GM12878 (cell line): ENCODE measurements around the gene ZDHHC9. TPM values are rescaled to one million over a fixed set of nuclear protein-coding genes. Genes with fewer than 3 reads are reported as not detected.

Experiments used
- ATAC-seq: fragments of 200-7000 bp; cut with Tn5 transposase; 3 replicates; pipeline ENCODE4 v1.9.1; 2020; ENCODE audit warnings: mild to moderate bottlenecking, moderate library complexity
- BruUV-seq: library from RNA; stranded (reverse); fragments of 400-500 nt; replicated peaks from 2 replicates; lab custom pipeline; 2021; lab: Mats Ljungman, UMichigan
- CTCF ChIA-PET: fragments of 300-600 bp; sonication (Branson Sonifier 250); formaldehyde crosslinking; extraction: SDS; loops from one replicate; lab custom pipeline; 2021; ENCODE audit warnings: inconsistent platforms; lab: Yijun Ruan, JAX
- POLR2A ChIA-PET: fragments of 350-600 bp; formaldehyde crosslinking; extraction: SDS; loops from one replicate; lab custom pipeline; 2021; ENCODE audit warnings: inconsistent platforms; lab: Charles Lee
- RAD21 ChIA-PET: fragments of 300-600 bp; sonication (Branson Sonifier 250); formaldehyde crosslinking; loops from one replicate; lab custom pipeline; 2023; ENCODE audit warnings: antibody characterized with exemption; ENCODE audit not compliant: unreplicated experiment; lab: Charles Lee
- SMC1A ChIA-PET: fragments of 300-600 bp; sonication (Branson Sonifier 250); formaldehyde crosslinking; loops from one replicate; lab custom pipeline; 2023; ENCODE audit not compliant: unreplicated experiment, uncharacterized antibody; lab: Charles Lee
- DNase-seq: peaks from one replicate; pipeline ENCODE4 v3.0.0-alpha.2; 2011; ENCODE audit warnings: low read depth, low spot score
- FAIRE-seq: peaks from 3 replicates; lab custom pipeline; 2011; peaks lifted over from hg19 to GRCh38; lab: Jason Lieb, UNC
- H2AFZ ChIP-seq: 2 replicates; pipeline ENCODE4 v1.6.0; 2011; ENCODE audit warnings: low read depth, low read length, control low read depth; ENCODE audit not compliant: control insufficient read depth
- H3K27ac ChIP-seq: 2 replicates; pipeline ENCODE4 v1.5.1; 2011; ENCODE audit warnings: control low read depth; ENCODE audit not compliant: control insufficient read depth, insufficient read depth
- H3K27me3 ChIP-seq, 2 experiments: replicated peaks in 1 of 2; 2 replicates each; pipeline versions ENCODE4 v1.6.0 to v1.6.1; 2011; ENCODE audit warnings: low read length in 1 of 2; ENCODE audit not compliant: control insufficient read depth in 2 of 2, insufficient read depth in 2 of 2
- H3K36me3 ChIP-seq, 2 experiments: 2 replicates each; pipeline ENCODE4 v1.5.1; 2011; ENCODE audit warnings: low read length in 1 of 2; ENCODE audit not compliant: control insufficient read depth in 2 of 2, insufficient read depth in 2 of 2
- H3K4me1 ChIP-seq: 2 replicates; pipeline ENCODE4 v1.6.1; 2011; ENCODE audit warnings: mild to moderate bottlenecking, low read length, moderate library complexity, mixed read lengths; ENCODE audit not compliant: control insufficient read depth, insufficient read depth
- H3K4me2 ChIP-seq: 2 replicates; pipeline ENCODE4 v1.6.0; 2011; ENCODE audit warnings: control low read depth; ENCODE audit not compliant: control insufficient read depth, insufficient read depth
- H3K4me3 ChIP-seq: fragments of 200-600 bp; sonication (generic); 2 replicates; pipeline ENCODE4 v1.5.1; 2016
- H3K79me2 ChIP-seq: 2 replicates; pipeline ENCODE4 v1.6.0; 2011; ENCODE audit warnings: low read length; ENCODE audit not compliant: control insufficient read depth, insufficient read depth
- H3K9ac ChIP-seq: 2 replicates; pipeline ENCODE4 v1.8.0; 2011; ENCODE audit warnings: low read length, control low read depth, mixed read lengths; ENCODE audit not compliant: control insufficient read depth, insufficient read depth
- H3K9me3 ChIP-seq: replicated peaks from 3 replicates; pipeline ENCODE4 v1.5.1; 2011; ENCODE audit warnings: mild to moderate bottlenecking, low read length; ENCODE audit not compliant: control insufficient read depth, insufficient read depth
- H4K20me1 ChIP-seq: 2 replicates; pipeline ENCODE4 v1.6.0; 2011; ENCODE audit not compliant: control insufficient read depth, insufficient read depth
- ATF7 ChIP-seq: fragments of 450-650 bp; IDR thresholded peaks from 2 replicates; pipeline ENCODE4 v1.6.1; 2016; ENCODE audit warnings: low read depth, mild to moderate bottlenecking
- CBX3 ChIP-seq: fragments of 200-600 bp; sonication (generic); IDR thresholded peaks from 2 replicates; pipeline ENCODE4 v1.6.1; 2016; ENCODE audit warnings: low read depth, borderline replicate concordance
- POLR2A ChIP-seq: IDR thresholded peaks from 2 replicates; pipeline ENCODE4 v1.6.1; 2011; ENCODE audit warnings: low read depth, mild to moderate bottlenecking, low read length
- SPI1 ChIP-seq: IDR thresholded peaks from 2 replicates; pipeline ENCODE4 v1.6.1; 2011; ENCODE audit warnings: low read depth, mild to moderate bottlenecking, low read length, moderate library complexity, borderline replicate concordance; ENCODE audit not compliant: insufficient read depth
- WGBS: methylation state at CpG from one replicate; pipeline ENCODE4 v1.1.6; 2016; ENCODE audit warnings: low lambda C conversion rate; ENCODE audit not compliant: insufficient replicate concordance, insufficient coverage; ENCODE audit errors: missing lambda C conversion rate; 5-methylcytosine and 5-hydroxymethylcytosine counted together
- in situ Hi-C: fragments of 300-500 bp; cut with MboI; formaldehyde crosslinking; loops from 9 replicates; pipeline ENCODE4 v1.14.3; 2018; ENCODE audit warnings: mixed read lengths
- intact Hi-C: fragments of 100-400 bp; cut with micrococcal nuclease; formaldehyde crosslinking; loops from one replicate; pipeline ENCODE4 v1.14.2; 2022; ENCODE audit not compliant: unreplicated experiment
- polyA plus RNA-seq, 11 experiments: library from polyadenylated mRNA; depleted of rRNA in 4 of 11; unstranded in 6 of 11; stranded (reverse) in 5 of 11; fragments of >200 nt; fragmentation: Nextera tagmentation in 4 of 11; fragmentation: Illumina TruSeq in 1 of 11; extraction: Ambion mirVana in 4 of 11; extraction: Trizol in 1 of 11; gene quantifications; 1 replicate in 1 of 11; 2 replicates in 10 of 11; pipeline versions ENCODE4 v1.2.1 to v1.2.3, GENCODE V29; 2011 to 2016; ENCODE audit warnings: inconsistent platforms in 2 of 11, missing spikeins in 2 of 11, low read depth in 1 of 11
- total RNA-seq, 4 experiments: library from RNA; depleted of rRNA in 3 of 4; stranded (reverse); fragments of >200 nt in 3 of 4; fragmentation: Illumina TruSeq in 1 of 4; extraction: Trizol in 1 of 4; gene quantifications; 2 replicates each; pipeline versions ENCODE4 v1.2.1 to v1.2.3, GENCODE V29; 2013 to 2021
- TF ChIP-seq, protein P1 (sequence below): fragments of 450-650 bp; IDR thresholded peaks from 2 replicates; pipeline ENCODE4 v1.6.1; 2017; ENCODE audit warnings: mild to moderate bottlenecking, moderate library complexity

Gene ZDHHC9
- total and polyA plus RNA-seq, 10 of the 15 experiments (the other 5 are each of a cell fraction or from before 2014, with no cell fraction given), result 1.8 to 13.0 (median 5.4) TPM

DNA sequence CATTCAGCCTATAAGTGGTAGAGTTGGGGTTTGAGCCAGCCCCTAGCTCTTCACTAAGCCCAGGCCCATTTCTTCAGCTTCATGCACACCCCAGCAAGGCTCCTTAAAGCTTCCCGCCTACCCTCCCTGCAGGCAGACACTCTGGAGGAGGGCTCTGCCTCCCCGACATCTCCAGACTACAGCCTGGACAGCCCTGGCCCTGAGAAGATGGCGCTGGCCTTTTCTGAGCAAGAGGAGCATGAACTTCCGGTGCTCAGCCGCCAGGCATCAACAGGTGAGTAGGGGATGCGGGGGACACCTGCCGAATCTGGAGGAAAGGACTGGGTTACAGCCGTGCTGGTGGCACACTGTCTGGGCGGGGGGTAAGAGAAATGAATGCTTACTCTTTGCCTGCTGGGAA lies 52.9 kb downstream of the ZDHHC9 start:
- Histone ChIP-seq H3K27me3 (no peaks in the 10 kb centered on the region), H3K9ac (no peak overlapping the region), H3K4me2 (no peak overlapping the region), H4K20me1 (no peaks in the 10 kb centered on the region), H3K9me3 (no peaks in the 10 kb centered on the region), H3K79me2 (peaks cover 16% of the 10 kb centered on the region), H3K27ac (no peak overlapping the region), H3K4me3 (no peak overlapping the region), H2AFZ (no peak overlapping the region), H3K36me3 (peaks cover 23 to 40% of the 10 kb centered on the region in 2 experiments), H3K4me1 (peaks cover 4% of the 10 kb centered on the region)
- no peak for FAIRE-seq
- BruUV-seq, result no TSS peak
- TF ChIP-seq SPI1 (no peak), ATF7 (no peak), POLR2A (peak; percentile 22; the same call in 1 of the 2 replicates), CBX3 (no peak)
- TF ChIP-seq, protein P1, sequence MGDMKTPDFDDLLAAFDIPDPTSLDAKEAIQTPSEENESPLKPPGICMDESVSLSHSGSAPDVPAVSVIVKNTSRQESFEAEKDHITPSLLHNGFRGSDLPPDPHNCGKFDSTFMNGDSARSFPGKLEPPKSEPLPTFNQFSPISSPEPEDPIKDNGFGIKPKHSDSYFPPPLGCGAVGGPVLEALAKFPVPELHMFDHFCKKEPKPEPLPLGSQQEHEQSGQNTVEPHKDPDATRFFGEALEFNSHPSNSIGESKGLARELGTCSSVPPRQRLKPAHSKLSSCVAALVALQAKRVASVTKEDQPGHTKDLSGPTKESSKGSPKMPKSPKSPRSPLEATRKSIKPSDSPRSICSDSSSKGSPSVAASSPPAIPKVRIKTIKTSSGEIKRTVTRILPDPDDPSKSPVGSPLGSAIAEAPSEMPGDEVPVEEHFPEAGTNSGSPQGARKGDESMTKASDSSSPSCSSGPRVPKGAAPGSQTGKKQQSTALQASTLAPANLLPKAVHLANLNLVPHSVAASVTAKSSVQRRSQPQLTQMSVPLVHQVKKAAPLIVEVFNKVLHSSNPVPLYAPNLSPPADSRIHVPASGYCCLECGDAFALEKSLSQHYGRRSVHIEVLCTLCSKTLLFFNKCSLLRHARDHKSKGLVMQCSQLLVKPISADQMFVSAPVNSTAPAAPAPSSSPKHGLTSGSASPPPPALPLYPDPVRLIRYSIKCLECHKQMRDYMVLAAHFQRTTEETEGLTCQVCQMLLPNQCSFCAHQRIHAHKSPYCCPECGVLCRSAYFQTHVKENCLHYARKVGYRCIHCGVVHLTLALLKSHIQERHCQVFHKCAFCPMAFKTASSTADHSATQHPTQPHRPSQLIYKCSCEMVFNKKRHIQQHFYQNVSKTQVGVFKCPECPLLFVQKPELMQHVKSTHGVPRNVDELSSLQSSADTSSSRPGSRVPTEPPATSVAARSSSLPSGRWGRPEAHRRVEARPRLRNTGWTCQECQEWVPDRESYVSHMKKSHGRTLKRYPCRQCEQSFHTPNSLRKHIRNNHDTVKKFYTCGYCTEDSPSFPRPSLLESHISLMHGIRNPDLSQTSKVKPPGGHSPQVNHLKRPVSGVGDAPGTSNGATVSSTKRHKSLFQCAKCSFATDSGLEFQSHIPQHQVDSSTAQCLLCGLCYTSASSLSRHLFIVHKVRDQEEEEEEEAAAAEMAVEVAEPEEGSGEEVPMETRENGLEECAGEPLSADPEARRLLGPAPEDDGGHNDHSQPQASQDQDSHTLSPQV, result no peak
- ChIA-PET POLR2A (no interaction called here), SMC1A (interaction anchor here (1.8 to 14.8 kb wide), 2 partner anchors 21 to 34 kb away, joined by 4 to 165 read pairs; no protein-coding TSS in a partner anchor), CTCF (no interaction called here), RAD21 (interaction anchor here (1.0 kb wide), 1 partner anchor 9 kb away, joined by 3 read pairs; no protein-coding TSS in a partner anchor)
- no peak for ATAC-seq
- in situ Hi-C loops, result no loop called here
- no peak for DNase-seq
- intact Hi-C loops, result no loop called here
- 70% methylated on average over 9 of the region's 9 CpGs for WGBS
